Effector memory CD4-positive, alpha-beta T cell (primary cell): ENCODE measurements around the gene L3HYPDH.

ENCODE experiments used
- DNase-seq, 3 donors: peaks; one replicate each; pipeline ENCODE4 v3.0.0-alpha.2; 2020
- H3K27ac ChIP-seq: 2 replicates; pipeline ENCODE4 v1.7.0; 2013; ENCODE audit warnings: mild to moderate bottlenecking, low read length, moderate library complexity; ENCODE audit not compliant: insufficient read depth, poor library complexity, severe bottlenecking
- H3K27me3 ChIP-seq: replicated peaks from 2 replicates; pipeline ENCODE4 v1.7.0; 2013; ENCODE audit warnings: mild to moderate bottlenecking, low read length; ENCODE audit not compliant: insufficient read depth, control insufficient read depth, poor library complexity, severe bottlenecking
- H3K36me3 ChIP-seq: 2 replicates; pipeline ENCODE4 v1.7.0; 2013; ENCODE audit warnings: mild to moderate bottlenecking, low read length, moderate library complexity; ENCODE audit not compliant: control insufficient read depth, insufficient read depth
- H3K4me1 ChIP-seq: 2 replicates; pipeline ENCODE4 v1.7.0; 2013; ENCODE audit warnings: low read length, mild to moderate bottlenecking; ENCODE audit not compliant: control insufficient read depth, insufficient read depth, poor library complexity, severe bottlenecking
- H3K4me3 ChIP-seq: 2 replicates; pipeline ENCODE4 v1.7.0; 2013; ENCODE audit warnings: low read length, low read depth, mild to moderate bottlenecking; ENCODE audit not compliant: insufficient read depth, poor library complexity, severe bottlenecking
- H3K9me3 ChIP-seq: 2 replicates; pipeline ENCODE4 v1.7.0; 2013; ENCODE audit warnings: mild to moderate bottlenecking, low read length, moderate library complexity; ENCODE audit not compliant: control insufficient read depth

L3HYPDH gene

GRCh38 chr14:59507063-59507751 lies 23.0 kb upstream of the L3HYPDH start:
- peak in 1 of 3 donors; percentile 16 for DNase-seq

GRCh38 chr14:59503256-59503655 lies 19.0 kb upstream of the L3HYPDH start:
- H3K36me3 ChIP-seq, result peaks cover 15% of the 10 kb centered on the region
- no peaks in the 10 kb centered on the region for H3K27me3 ChIP-seq
- no peaks in the 10 kb centered on the region for H3K9me3 ChIP-seq
- no peak overlapping the region for H3K4me3 ChIP-seq
- DNase-seq, result no peak
- H3K27ac ChIP-seq, result no peak overlapping the region
- H3K4me1 ChIP-seq, result peaks cover 5% of the 10 kb centered on the region

More at GRCh38 chr14:59507063-59507751, 23.0 kb upstream of the L3HYPDH start:
- H3K4me1 ChIP-seq, result peaks cover 5% of the 10 kb centered on the region
- H3K27ac ChIP-seq, result no peak overlapping the region
- no peaks in the 10 kb centered on the region for H3K9me3 ChIP-seq
- H3K27me3 ChIP-seq, result no peaks in the 10 kb centered on the region
- peaks cover 3% of the 10 kb centered on the region for H3K36me3 ChIP-seq
- no peak overlapping the region for H3K4me3 ChIP-seq

GRCh38 chr14:59500732-59501131 lies 16.5 kb upstream of the L3HYPDH start:
- DNase-seq, result no peak
- H3K4me1 ChIP-seq, result peaks cover 5% of the 10 kb centered on the region
- H3K4me3 ChIP-seq, result no peak overlapping the region
- no peaks in the 10 kb centered on the region for H3K9me3 ChIP-seq
- peaks cover 26% of the 10 kb centered on the region for H3K36me3 ChIP-seq
- no peak overlapping the region for H3K27ac ChIP-seq
- no peaks in the 10 kb centered on the region for H3K27me3 ChIP-seq

GRCh38 chr14:59492384-59492783 lies 8.2 kb upstream of the L3HYPDH start:
- no peaks in the 10 kb centered on the region for H3K9me3 ChIP-seq
- H3K4me3 ChIP-seq, result no peak overlapping the region
- peaks cover 59% of the 10 kb centered on the region for H3K36me3 ChIP-seq
- DNase-seq, result no peak
- H3K4me1 ChIP-seq, result no peaks in the 10 kb centered on the region
- H3K27me3 ChIP-seq, result no peaks in the 10 kb centered on the region
- no peak overlapping the region for H3K27ac ChIP-seq

- no peaks in the 10 kb centered on the region for H3K27me3 ChIP-seq
- DNase-seq, result no peak
- no peak overlapping the region for H3K4me3 ChIP-seq
- no peaks in the 10 kb centered on the region for H3K9me3 ChIP-seq
- H3K27ac ChIP-seq, result no peak overlapping the region
- H3K4me1 ChIP-seq, result peaks cover 2% of the 10 kb centered on the region
- peaks cover 50% of the 10 kb centered on the region for H3K36me3 ChIP-seq
These were observed 6.5 kb upstream of the L3HYPDH start for GRCh38 chr14:59490756-59491155.

- H3K27ac ChIP-seq, result peak overlapping the region; percentile 80
- H3K36me3 ChIP-seq, result peaks cover 16% of the 10 kb centered on the region
- peaks cover 21% of the 10 kb centered on the region for H3K4me1 ChIP-seq
- no peak for DNase-seq
- H3K27me3 ChIP-seq, result no peaks in the 10 kb centered on the region
- H3K4me3 ChIP-seq, result peak overlapping the region; percentile 99
- H3K9me3 ChIP-seq, result no peaks in the 10 kb centered on the region
These were observed 499 bp upstream of the L3HYPDH start for GRCh38 chr14:59484639-59485175.

- DNase-seq, result no peak
- peaks cover 21% of the 10 kb centered on the region for H3K4me1 ChIP-seq
These were observed 845 bp downstream of the L3HYPDH start for GRCh38 chr14:59483363-59483762.

GRCh38 chr14:59482541-59483331 lies 1.5 kb downstream of the L3HYPDH start:
- Histone ChIP-seq H3K4me3 (peak overlapping the region; percentile 99), H3K27ac (no peak overlapping the region)
- no peak for DNase-seq

More at GRCh38 chr14:59483363-59483762, 845 bp downstream of the L3HYPDH start:
- no peaks in the 10 kb centered on the region for H3K27me3 ChIP-seq
- H3K4me3 ChIP-seq, result peak overlapping the region; percentile 99
- H3K9me3 ChIP-seq, result no peaks in the 10 kb centered on the region
- H3K36me3 ChIP-seq, result peaks cover 3% of the 10 kb centered on the region
- H3K27ac ChIP-seq, result peak overlapping the region; percentile 80

GRCh38 chr14:59481871-59482540 lies 2.2 kb downstream of the L3HYPDH start:
- H3K27ac ChIP-seq, result no peak overlapping the region
- DNase-seq, result no peak
- H3K4me1 ChIP-seq, result peaks cover 21% of the 10 kb centered on the region
- no peaks in the 10 kb centered on the region for H3K27me3 ChIP-seq
- no peak overlapping the region for H3K4me3 ChIP-seq
- H3K36me3 ChIP-seq, result no peaks in the 10 kb centered on the region
- no peaks in the 10 kb centered on the region for H3K9me3 ChIP-seq

More at GRCh38 chr14:59482541-59483331, 1.5 kb downstream of the L3HYPDH start:
- H3K36me3 ChIP-seq, result no peaks in the 10 kb centered on the region
- H3K27me3 ChIP-seq, result no peaks in the 10 kb centered on the region
- H3K4me1 ChIP-seq, result peaks cover 21% of the 10 kb centered on the region
- no peaks in the 10 kb centered on the region for H3K9me3 ChIP-seq
